Activated naive CD4-positive, alpha-beta T cell treated with anti-CD3 and anti-CD28 coated beads, Interleukin-2, amount 50 U/mL, for 72 hours (primary cell): ENCODE results near the gene MVB12B. TPM values are rescaled to one million over a fixed set of nuclear protein-coding genes. Genes with fewer than 3 reads are reported as not detected.

ENCODE experiments used
- ATAC-seq, 2 donors: fragments of 150-1000 bp; cut with Tn5 transposase; 2 replicates each; pipeline ENCODE4 v1.10.0; 2021; ENCODE audit warnings: mild to moderate bottlenecking in 2 of 2, moderate library complexity in 2 of 2
- DNase-seq, 2 donors: peaks; one replicate each; pipeline ENCODE4 v3.0.0; 2021 to 2022; ENCODE audit warnings: low spot score in 2 of 2
- H3K27ac Mint-ChIP-seq, 2 donors: one replicate each; pipeline ENCODE4 v1.8.0; 2022; ENCODE audit warnings: mild to moderate bottlenecking in 2 of 2, mixed read lengths in 2 of 2
- H3K36me3 Mint-ChIP-seq, 2 donors: one replicate each; pipeline ENCODE4 v1.8.0; 2022; ENCODE audit warnings: mixed read lengths in 2 of 2
- H3K9me3 Mint-ChIP-seq, 2 donors: one replicate each; pipeline ENCODE4 v1.8.0; 2022; ENCODE audit warnings: mixed read lengths in 2 of 2
- total RNA-seq, 2 donors: library from RNA; stranded (reverse); gene quantifications; one replicate each; pipeline ENCODE4 v1.2.3, GENCODE V29; 2022

The MVB12B gene
- total RNA-seq, 2 donors from 2014 or later = 1.4 to 2.3 TPM

DNA sequence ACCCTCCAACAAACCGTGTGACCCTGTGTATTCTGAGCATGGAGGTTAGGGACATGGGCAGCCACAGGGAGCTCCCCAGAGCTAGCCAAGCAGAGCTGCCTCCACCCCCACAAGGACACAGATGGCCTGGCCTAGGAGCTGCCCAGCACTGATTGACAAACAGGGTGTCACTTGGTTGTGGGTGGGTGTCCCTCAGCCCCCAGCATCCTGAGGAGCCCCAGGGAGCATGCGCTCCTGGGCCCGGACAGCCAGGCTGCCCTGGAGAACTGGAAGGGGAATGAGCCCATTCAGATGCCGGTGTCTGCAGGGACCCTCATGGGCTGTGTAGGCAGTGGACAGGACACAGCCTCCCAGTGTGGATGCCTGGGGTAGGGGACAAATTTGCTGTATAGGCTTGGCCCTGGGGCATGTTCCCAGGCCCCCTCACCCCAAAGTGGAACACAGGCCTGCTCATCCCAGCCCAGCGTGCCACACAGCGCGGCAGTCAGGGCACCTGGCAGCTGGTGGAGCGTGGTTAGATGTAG, 162.3 kb downstream of the MVB12B start:
- no peaks in the 10 kb centered on the region for H3K9me3 Mint-ChIP-seq
- H3K27ac Mint-ChIP-seq = no peak overlapping the region
- H3K36me3 Mint-ChIP-seq = no peaks in the 10 kb centered on the region
- no peak for ATAC-seq
- no peak for DNase-seq

DNA sequence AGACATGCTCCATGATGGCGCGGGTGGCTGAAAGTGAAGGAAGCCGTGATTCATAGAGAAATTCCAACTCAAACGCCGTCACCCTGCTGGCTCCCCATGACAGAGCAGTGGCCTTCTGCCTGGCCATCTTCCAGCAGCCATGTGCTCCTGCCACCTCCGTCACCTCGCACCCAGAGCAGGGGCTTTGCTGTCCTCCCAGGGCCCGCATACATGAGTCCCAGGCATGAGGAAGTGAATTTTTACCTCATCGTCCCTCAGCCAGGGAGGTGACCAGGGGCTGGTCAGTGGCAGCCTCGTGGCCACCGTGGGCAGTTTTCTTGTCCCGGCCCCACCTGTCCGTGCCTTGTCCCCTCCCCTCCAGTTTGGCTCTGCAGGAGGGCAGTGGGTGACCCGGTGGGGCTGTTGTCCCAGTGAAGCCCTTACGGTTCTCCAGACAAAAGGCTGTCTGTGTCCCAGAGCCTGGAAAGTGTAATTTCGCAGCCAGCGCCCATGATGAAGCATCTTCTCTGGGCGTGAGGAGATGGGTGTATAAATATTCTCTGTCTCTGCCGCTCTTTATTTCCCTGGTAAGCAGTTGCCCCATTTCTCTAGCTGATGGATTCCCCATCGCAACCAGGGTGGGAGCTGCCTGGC, 163.1 kb downstream of the MVB12B start:
- Mint-ChIP-seq H3K27ac (no peak overlapping the region), H3K9me3 (no peaks in the 10 kb centered on the region), H3K36me3 (no peaks in the 10 kb centered on the region)
- DNase-seq (no peak), ATAC-seq (no peak)

DNA sequence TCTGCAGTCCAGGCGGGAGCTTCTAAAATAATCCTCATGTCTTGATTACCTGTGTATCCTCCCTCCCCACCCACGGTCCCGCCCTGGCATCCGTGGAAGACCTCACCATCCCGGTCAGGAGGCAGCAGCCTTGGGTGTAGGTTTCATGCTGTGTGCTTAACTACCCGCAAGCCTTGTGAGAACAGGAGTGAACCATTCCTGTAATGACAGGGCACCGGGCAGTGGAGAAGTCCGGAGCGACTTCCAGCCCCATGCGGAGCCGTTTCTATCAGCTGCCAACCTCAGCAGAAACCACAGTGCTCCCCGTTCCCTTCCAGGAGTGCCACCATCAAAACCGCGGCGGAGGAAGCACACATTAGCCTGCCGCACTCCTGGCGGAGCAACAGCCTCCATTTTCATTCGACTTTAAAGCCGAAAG, 163.6 kb downstream of the MVB12B start:
- Mint-ChIP-seq H3K9me3 (no peaks in the 10 kb centered on the region), H3K36me3 (no peaks in the 10 kb centered on the region), H3K27ac (no peak overlapping the region)
- DNase-seq (no peak), ATAC-seq (peak in 1 of 2 donors; percentile 53)

DNA sequence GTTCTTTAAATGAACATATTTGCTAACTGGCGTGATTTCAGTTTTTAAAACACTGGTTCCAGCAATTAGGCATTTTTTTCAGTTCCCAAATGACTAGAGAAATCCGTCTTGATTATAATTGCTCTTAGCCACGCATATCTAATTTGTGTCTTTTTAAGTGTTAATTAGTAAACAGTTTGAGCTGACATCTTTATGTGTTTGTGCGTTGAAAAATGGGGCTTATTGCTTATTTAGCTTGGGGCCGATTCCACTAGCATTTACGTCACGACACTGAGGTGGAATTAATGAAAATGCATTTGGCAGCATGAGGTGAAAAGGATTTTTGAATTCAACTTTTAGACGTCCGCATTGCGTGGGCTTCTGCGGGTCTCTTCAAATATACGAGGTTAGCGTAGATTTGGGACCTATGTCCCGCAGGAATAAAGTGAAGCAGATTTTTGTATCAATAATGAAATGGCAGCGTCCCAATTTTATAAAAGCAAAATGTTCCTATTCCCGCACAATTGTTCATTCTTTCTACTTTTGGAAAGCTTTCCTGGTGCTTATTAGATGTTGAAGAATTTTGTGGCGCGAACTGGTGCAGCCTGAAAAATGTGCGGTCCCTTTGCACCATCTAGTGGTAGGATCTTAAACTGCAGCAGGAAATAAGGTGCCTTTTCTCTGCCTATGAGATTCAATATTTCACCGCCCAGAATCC, 164.4 kb downstream of the MVB12B start:
- DNase-seq (peak in 1 of 2 donors; percentile 65), ATAC-seq (peak; percentile 46 to 48)
- no peaks in the 10 kb centered on the region for H3K36me3 Mint-ChIP-seq
- H3K27ac Mint-ChIP-seq = no peak overlapping the region
- no peaks in the 10 kb centered on the region for H3K9me3 Mint-ChIP-seq

DNA sequence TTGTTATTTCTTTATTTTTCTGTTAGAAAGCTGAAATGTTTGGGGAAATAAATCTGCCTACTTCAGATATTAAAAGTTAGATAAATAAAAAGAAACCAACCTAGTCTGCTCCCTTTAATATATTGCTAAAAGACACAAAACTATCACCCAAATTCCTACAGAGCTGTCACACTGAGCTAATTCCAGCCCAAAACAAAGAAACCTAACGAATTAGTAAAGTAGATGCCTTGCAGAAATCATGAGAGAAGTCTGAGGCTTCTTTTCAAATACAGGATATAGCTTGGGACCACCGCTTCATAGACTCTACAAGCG, 164.9 kb downstream of the MVB12B start:
- Mint-ChIP-seq H3K27ac (no peak overlapping the region), H3K9me3 (no peaks in the 10 kb centered on the region), H3K36me3 (no peaks in the 10 kb centered on the region)
- no peak for DNase-seq
- no peak for ATAC-seq

DNA sequence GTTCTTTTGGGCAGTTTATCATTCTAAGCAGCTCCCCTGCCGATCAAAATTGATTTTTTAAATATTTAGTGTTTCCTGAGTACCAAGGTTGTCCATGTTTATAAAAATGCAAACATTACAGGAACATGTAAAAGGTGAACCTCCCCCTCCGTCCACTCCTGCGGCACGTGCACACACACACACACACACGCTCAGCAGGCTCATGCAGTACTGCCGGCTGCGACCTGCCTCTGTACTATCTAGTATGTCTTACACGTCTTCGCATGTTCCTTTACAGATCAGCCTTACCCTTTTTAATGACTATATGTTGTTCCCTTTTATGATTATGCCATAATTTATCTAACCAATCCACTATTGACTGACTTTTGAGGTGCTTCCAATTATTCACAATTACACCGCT, 165.3 kb downstream of the MVB12B start:
- ATAC-seq = no peak
- no peak for DNase-seq
- H3K36me3 Mint-ChIP-seq = no peaks in the 10 kb centered on the region
- H3K9me3 Mint-ChIP-seq = no peaks in the 10 kb centered on the region
- no peak overlapping the region for H3K27ac Mint-ChIP-seq

DNA sequence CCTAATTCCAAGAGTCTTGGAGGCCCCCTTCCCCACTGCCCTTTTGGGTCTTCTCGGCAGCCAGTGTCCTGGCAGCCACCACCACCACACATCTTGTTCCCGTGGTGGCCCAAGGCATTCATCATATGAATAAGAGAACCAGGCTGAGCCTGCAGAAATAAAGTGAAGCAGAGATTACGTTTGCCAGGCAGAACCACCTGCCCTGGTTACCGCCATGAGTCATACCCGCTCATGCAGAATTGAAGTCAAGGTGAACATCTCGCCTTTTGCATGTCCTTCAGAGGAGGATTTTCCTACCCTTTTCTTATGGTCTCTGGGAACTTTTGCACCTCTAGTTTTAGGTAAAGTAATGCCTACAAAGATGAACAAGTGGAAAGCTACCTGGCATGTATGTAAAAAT, 167.6 kb downstream of the MVB12B start:
- H3K36me3 Mint-ChIP-seq = no peaks in the 10 kb centered on the region
- no peak for DNase-seq
- no peaks in the 10 kb centered on the region for H3K9me3 Mint-ChIP-seq
- no peak overlapping the region for H3K27ac Mint-ChIP-seq
- ATAC-seq = no peak

DNA sequence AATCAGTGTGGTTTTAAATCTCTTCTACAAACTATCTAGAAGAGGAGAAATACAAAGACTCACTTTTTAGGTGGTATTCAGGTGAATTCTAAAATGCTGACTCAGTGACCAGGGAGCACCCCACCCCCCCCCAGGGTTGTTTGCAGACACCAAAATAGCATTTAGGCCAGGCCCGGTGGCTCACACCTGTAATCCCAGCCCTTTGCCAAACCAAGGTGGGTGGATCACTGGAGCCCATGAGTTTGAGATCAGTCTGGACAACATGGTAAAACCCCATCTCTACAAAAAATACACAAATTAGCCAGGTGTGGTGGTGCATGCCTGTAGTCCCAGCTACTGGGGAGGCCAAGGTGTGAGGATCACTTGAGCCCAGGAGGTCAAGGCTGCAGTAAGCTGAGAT, 168.1 kb downstream of the MVB12B start:
- DNase-seq (no peak), ATAC-seq (no peak)
- Mint-ChIP-seq H3K36me3 (no peaks in the 10 kb centered on the region), H3K27ac (no peak overlapping the region), H3K9me3 (no peaks in the 10 kb centered on the region)

DNA sequence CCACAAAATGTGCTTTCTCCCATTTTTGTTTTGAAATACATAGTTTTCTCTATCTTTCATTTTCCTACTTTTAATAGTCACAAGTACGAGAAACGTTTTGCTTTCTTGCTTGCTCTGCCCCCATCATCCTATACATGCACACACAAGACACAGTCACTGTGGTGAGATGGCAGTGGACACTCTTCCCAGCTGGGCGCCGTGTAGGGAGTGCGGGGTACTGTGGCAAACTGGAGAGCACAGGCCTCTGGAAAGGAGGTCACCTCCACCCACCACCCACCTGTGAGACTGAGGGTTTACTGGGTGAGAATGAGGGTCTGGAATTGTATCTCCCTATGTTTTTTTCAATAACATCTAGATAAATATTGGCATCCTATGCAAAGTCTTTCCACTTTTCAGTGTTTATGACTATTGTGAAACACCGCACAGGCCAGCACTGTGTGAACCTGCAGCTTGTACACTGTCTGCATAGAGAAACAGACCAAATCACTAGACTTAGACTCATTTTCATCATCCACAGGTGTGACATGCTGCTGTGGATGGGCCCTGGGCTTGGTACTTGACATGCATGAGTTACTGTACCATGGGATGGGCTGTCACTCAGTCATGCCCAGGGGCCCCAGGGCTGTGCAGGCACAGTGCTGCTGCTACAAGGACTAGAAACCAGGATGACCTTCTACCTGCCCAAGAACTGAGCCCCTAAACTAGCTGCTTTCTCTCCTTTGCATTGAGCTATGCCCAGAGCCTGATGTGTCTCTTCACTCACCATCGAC, 169.0 kb downstream of the MVB12B start:
- no peak for ATAC-seq
- Mint-ChIP-seq H3K27ac (no peak overlapping the region), H3K36me3 (no peaks in the 10 kb centered on the region), H3K9me3 (no peaks in the 10 kb centered on the region)
- no peak for DNase-seq

DNA sequence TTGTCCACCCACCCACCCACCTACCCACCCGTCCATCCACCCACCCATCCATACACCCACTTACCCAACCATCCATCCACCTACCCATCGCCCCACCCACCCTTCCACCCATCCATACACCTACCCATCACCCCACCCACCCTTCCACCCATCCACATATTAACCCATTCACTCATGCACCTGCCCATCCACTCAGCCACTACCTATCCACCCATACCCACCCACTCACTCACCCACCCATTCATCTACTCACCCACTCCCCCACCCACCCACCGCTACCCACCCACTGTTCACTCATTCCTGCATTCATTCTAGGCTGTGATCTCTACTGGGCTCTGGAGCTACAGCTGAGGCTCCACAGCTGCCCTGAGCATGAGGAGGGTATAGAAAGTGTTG, 169.6 kb downstream of the MVB12B start:
- H3K9me3 Mint-ChIP-seq = no peaks in the 10 kb centered on the region
- no peaks in the 10 kb centered on the region for H3K36me3 Mint-ChIP-seq
- ATAC-seq (no peak), DNase-seq (no peak)
- no peak overlapping the region for H3K27ac Mint-ChIP-seq

DNA sequence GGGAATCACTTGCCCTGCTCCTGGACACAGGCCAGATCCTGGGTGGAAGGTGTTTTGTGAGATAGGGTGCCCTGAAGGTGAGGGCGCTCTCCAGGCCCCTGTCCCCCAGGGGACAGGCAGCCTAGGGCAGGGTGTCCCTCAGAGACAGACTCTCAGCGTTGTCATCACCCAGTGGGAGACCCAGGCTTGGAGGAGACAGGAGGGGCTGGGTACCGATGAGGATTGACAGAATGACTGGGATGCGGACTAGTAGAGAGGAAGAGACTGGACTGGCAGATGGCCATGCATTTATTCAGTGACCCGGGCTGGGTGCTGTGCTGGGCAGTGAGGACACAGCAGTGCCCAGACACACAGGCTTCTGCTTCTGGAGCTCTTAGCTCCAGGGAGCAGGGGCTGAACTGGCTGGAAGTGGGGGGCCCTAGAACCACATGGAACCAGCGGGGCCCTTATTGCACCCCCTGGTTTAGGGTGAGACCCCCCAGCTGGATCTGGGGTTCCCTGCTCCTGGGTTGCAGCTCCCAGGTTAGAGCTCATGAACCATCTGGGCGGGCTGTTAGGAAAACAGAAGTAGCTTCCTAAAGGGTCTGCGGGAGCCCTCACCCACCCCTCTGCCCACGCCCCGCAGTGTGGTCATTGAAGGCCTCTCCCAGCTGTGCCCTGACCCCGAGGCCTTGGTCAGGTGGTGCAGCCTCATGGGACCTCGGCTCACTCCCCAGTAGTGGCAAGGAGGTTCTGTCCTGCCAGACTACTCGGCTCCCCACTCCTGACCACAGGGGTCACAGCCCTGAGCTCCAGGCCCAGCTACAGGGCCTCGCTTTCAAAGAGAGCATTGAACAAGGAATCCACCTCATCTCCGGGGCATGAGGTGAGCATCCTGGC, 170.4 kb downstream of the MVB12B start:
- DNase-seq (no peak), ATAC-seq (no peak)
- H3K27ac Mint-ChIP-seq = no peak overlapping the region
- no peaks in the 10 kb centered on the region for H3K9me3 Mint-ChIP-seq
- no peaks in the 10 kb centered on the region for H3K36me3 Mint-ChIP-seq

DNA sequence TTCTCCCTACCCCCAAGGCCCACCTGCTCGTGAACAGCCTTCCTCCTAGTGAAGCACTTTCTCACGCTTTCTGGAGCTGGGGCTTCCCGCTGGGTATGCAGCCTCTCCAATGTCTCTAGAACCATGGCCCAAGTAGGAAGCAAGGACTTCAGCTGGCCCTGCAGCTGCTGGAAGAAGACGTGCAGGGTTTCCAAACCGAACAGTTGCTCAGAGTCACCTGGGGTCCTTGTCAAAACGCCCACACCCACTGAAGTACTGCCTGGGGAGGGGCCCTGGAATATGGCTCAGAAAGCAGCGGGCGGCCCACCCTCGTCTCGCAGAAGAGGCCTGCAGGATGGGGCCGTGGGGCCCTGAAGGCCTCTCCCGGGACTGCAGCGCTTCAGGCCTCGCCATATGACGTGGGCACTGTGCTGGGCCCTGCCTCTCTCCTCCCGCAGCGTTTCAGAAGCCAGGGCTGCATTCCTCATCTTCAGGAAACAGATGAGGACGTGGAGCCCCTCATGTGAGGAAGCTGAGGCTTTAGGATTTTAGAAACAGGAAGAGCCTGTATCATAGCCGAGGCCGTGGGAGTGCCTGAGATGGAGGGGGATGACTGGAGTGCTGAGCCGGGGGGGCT, 171.1 kb downstream of the MVB12B start:
- no peaks in the 10 kb centered on the region for H3K36me3 Mint-ChIP-seq
- no peak for DNase-seq
- no peak for ATAC-seq
- H3K27ac Mint-ChIP-seq = no peak overlapping the region
- H3K9me3 Mint-ChIP-seq = no peaks in the 10 kb centered on the region

DNA sequence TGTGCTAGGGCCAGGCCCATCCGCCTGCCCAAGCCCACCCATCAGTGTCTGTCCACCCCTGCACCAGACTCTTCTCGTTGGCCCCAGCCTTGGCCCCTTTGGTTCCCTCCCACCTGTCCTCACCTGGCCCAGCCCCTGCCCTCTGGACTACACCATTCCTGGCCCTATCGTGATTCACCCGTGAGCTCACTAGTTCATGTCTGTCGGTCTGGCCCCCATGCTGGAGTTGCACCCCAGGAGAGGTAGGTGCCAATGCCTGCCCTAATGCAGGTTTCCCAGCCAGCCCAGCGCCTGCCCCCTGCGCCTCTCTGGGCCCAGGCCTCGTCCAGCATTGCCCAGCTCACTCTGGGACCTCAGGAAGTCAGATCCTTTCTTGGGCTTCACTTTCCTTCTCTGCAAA, 171.7 kb downstream of the MVB12B start:
- Mint-ChIP-seq H3K9me3 (no peaks in the 10 kb centered on the region), H3K36me3 (no peaks in the 10 kb centered on the region), H3K27ac (no peak overlapping the region)
- DNase-seq = no peak
- ATAC-seq = no peak

DNA sequence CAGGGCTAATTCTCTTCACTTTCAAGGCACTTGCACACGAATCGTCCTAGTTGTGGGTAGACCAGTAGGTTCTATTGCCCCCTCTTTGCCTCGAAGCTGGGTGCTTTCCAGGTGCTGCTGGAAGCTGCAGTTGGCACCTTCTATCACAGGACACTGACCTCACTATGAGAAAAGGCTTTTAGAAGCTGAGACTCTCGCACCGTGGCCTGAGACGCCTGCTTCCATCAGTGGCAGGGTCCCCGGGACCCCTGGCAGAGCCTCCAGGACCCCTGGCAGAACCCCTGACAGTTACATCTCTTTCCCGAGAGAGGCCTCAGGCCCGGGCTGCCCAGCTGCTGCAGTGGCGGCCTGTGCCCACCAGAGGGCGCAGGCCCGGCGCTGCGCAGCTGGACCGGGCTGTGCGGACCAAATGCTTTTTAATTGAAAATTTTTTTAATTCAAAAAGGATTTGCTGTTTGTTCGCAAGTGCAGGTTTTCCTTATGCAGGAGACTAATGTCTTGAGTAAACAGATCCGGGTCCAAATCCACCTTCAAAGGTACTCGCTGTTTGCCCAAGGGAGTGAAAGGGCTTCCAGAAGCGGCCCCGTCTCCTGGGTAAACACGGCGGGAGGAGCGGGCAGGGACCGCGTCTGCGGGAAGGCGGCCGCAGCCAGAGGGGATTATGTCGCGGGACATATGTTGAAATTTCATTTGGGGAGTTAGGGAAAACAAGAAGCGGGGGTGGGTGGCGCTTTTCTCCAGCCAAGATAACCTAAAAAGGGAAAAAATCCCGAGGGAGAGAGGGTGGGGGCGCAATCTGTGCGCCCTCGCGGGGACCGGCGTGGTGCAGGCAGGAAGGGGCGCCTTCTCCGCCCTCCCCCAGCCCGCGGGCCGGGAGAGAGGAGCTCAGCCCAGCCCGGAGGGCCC, 172.6 kb downstream of the MVB12B start:
- DNase-seq = peak in 1 of 2 donors; percentile 66
- Mint-ChIP-seq H3K9me3 (no peaks in the 10 kb centered on the region), H3K27ac (no peak overlapping the region)

DNA sequence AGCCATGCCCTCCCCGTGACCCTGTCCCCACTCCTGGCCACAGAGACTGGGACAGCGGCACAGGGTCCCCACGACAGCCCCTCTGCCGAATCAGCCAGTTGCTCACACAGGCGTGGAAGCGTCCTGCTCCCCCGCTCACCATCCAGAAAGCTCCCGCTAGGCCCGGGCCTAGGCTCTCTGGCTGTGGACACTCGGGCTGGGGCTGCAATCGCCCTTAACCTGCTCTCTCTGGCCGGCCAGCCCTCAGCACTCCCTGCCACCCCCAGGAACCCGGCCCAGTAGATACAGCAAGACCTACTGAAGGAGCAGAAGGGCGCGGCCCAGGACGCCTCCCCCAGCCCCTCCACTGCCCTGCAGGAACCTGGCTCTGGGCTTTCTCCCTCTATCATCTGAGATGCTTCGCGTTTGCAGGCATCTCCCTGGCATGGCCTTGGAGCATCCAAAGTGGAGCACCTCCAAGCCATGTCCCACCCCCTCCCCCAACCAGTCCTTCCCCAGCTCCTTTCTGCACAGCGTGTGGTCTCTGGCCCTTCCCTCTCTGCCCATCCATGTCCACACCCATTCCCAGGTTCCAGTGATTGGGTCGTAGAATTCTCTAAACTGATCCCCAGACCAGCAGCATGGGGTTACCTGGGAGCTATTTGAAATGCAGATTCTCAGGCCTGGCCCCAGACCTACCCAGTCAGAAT, 173.4 kb downstream of the MVB12B start:
- ATAC-seq = no peak
- H3K36me3 Mint-ChIP-seq = no peaks in the 10 kb centered on the region
- DNase-seq = no peak
- no peaks in the 10 kb centered on the region for H3K9me3 Mint-ChIP-seq
- H3K27ac Mint-ChIP-seq = no peak overlapping the region

More for the DNA sequence above, 172.6 kb downstream of the MVB12B start:
- H3K36me3 Mint-ChIP-seq = no peaks in the 10 kb centered on the region
- ATAC-seq = peak; percentile 71 to 72
